ENCODE data around the gene ASPG.

Gene ASPG

DNA sequence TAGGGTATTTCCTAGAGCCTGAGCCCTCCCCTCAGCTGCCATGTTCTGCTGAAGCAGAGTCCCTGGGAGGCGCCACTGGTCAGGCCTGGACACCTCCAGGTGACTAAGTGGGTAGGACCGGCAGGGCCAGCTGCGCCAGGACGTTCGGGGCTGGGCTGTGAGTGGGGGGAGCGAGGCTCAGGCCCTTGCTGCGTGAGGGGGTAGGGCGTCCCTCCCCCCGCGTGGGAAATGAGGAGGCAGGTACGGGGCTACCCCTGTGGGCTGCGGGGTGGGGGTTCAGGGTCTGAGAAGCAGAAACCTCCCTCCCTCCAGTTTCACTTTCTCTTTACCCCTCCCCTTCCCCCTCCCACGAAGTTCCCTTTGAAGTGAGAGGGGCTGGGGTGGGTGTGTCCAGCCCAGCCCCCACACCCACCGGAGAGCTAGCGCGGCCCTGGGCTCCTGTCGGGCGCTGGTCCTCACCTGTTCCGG, 30.8 kb downstream of the ASPG start:
- POLR2A ChIA-PET: no interaction called here
- H3K9me3 ChIP-seq (ENCODE audit: control insufficient read depth, insufficient read depth, low read depth, low read length): no peaks in the 10 kb centered on the region
- H3K27ac ChIP-seq (ENCODE audit: extremely low read depth, low read depth, low read length): no peak overlapping the region
- CTCF ChIA-PET: interaction anchor here (0.7 kb wide), 1 partner anchor 499 kb away, joined by 4 read pairs; no protein-coding TSS in a partner anchor
- no peaks in the 10 kb centered on the region for H3K36me3 ChIP-seq (ENCODE audit: control insufficient read depth in 2 of 2, insufficient read depth in 1 of 2, low read length in 2 of 2)
- TF ChIP-seq ZNF600 (tag by site-specific recombination; IDR thresholded peaks at IDR 0.05): no peak
- TF ChIP-seq EGR2 (tag by site-specific recombination; IDR thresholded peaks at IDR 0.05; ENCODE audit: low read depth): 0 out of 2 replicates have a peak, but pooled peaks have one; percentile 13
- H3K4me1 ChIP-seq (ENCODE audit: control insufficient read depth, insufficient read depth, low read length): no peaks in the 10 kb centered on the region; the same call in 1 of the 2 replicates
- peak overlapping the region; percentile 30 for H3K4me3 ChIP-seq (ENCODE audit: low read depth, low read length)

DNA sequence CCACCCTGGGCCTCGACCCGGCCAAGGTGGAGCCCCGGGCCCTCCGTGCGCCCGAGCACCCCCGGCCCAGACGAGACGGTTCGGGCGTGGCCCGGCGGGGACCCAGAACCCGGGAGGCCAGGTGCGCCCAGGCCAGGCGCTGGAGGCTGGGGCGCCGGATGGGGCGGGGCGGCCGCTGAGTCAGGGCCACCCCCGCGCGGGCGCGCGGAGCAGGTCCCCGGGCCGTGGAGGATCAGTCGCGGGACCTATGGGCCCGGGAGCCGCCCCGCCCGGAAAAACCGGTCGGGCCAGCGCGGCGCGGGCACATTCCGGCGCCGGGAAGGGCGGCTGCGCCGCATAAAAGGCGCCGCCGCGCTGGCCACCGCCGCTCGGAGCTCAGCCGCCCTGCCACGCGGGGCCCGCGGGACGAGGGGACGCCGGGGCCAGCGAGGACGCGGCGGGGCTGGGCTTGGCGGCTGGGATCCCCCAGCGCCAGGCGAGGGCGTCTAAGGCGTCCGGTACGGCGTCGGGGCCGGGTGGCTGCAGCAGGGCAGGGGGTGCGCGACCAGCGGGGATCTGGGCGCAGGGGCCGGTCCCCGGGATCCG, 31.3 kb downstream of the ASPG start:
- H3K9me3 ChIP-seq (ENCODE audit: control insufficient read depth, insufficient read depth, low read depth, low read length): no peaks in the 10 kb centered on the region
- peak overlapping the region; percentile 30 for H3K4me3 ChIP-seq (ENCODE audit: low read depth, low read length)
- H3K4me1 ChIP-seq (ENCODE audit: control insufficient read depth, insufficient read depth, low read length): no peaks in the 10 kb centered on the region; the same call in 1 of the 2 replicates
- no peak for TF ChIP-seq OVOL3 (tag by site-specific recombination; IDR thresholded peaks at IDR 0.05)
- TF ChIP-seq, protein P1, sequence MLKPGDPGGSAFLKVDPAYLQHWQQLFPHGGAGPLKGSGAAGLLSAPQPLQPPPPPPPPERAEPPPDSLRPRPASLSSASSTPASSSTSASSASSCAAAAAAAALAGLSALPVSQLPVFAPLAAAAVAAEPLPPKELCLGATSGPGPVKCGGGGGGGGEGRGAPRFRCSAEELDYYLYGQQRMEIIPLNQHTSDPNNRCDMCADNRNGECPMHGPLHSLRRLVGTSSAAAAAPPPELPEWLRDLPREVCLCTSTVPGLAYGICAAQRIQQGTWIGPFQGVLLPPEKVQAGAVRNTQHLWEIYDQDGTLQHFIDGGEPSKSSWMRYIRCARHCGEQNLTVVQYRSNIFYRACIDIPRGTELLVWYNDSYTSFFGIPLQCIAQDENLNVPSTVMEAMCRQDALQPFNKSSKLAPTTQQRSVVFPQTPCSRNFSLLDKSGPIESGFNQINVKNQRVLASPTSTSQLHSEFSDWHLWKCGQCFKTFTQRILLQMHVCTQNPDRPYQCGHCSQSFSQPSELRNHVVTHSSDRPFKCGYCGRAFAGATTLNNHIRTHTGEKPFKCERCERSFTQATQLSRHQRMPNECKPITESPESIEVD (tag by site-specific recombination; IDR thresholded peaks at IDR 0.05): no peak
- CTCF ChIA-PET: interaction anchor here (0.7 kb wide), 1 partner anchor 499 kb away, joined by 4 read pairs; no protein-coding TSS in a partner anchor
- POLR2A ChIA-PET: no interaction called here
- no peak overlapping the region; the same call in 1 of the 2 replicates for H3K27ac ChIP-seq (ENCODE audit: extremely low read depth, low read depth, low read length)
- no peaks in the 10 kb centered on the region for H3K36me3 ChIP-seq (ENCODE audit: control insufficient read depth in 2 of 2, insufficient read depth in 1 of 2, low read length in 2 of 2)

DNA sequence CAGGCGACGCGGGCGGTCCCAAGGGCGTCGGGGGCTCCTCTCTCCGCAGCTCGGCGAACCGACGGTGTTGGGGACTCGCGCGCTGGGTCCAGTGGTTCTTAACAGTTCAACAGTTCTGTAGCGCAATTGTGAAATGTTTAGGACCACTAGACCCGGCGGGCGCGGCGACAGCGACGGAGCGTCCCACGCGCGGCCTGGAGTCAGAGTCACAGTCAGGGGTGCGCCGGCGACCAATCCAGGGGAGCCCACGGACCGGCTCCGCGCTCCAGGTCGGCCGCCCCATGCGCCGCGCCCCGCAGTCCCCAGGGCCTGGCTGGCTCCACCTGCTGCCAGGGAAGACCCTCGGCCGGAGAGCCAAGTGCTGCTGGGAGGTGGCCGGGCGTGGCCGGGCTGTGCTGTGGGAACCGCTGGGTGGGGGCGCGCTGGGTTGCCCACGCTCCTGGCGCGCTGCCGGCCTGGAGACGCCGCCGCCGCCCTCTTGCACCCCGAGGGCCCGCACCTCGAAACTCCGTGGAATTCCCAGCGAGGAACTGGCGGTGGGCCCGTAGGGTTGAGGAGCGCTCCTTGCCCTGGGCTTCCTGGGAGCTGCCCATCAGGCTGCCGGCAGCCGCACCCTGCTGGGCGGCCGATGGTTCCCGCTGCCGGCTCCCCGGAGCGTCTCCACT, 32.0 kb downstream of the ASPG start:
- H3K4me3 ChIP-seq (ENCODE audit: low read depth, low read length): no peak overlapping the region
- CTCF ChIA-PET: no interaction called here

DNA sequence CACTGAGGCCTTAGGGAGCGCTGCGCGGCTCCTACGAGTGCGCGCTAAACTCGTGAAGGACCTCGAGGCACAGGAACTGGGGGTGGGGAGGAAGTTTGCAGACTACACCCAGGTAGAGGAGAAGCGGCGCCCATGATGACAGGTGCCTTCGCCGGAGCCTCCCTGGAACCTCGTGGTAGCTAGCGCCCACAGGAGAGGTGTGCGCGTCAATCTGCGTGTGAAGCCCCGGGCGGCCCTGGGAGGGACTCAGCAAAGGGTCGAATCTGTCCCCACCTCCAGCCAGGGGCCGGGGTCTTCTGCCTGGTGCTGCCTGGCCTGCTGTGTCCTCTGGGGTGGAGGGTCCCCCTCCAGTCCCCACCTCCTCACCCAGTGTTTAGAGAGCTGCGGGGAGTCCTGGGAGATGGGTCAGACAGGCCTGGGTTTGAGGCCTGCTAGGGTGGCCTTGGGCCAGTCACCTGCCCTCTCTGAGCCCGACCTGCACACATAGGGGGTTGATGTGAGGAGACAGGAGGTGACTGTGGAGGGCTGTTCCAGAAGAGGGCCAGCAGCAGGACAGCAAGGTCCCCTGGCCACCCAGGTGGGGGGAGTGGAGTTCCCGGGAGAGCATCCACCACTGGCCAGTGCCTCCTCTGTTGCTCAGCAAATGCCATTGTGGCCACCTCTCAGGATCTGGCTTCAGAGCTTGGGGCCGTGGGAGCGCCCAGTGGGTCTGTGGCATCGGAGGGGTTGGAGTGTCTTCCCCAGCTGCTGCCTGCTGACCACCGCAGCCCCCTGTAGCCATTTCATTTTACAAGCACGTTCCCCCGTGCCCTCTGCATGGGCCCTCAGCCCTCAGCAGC, 32.7 kb downstream of the ASPG start:
- no peaks in the 10 kb centered on the region for H3K9me3 ChIP-seq (ENCODE audit: control insufficient read depth, insufficient read depth, low read depth, low read length)
- H3K36me3 ChIP-seq (ENCODE audit: control insufficient read depth in 2 of 2, insufficient read depth in 1 of 2, low read length in 2 of 2): no peaks in the 10 kb centered on the region
- H3K4me1 ChIP-seq (ENCODE audit: control insufficient read depth, insufficient read depth, low read length): no peaks in the 10 kb centered on the region; the same call in 1 of the 2 replicates
- POLR2A ChIA-PET: no interaction called here
- no peak overlapping the region for H3K4me3 ChIP-seq (ENCODE audit: low read depth, low read length)
- CTCF ChIA-PET: no interaction called here
- H3K27ac ChIP-seq (ENCODE audit: extremely low read depth, low read depth, low read length): no peak overlapping the region
- no peak for TF ChIP-seq ZNF37A (tag by site-specific recombination; IDR thresholded peaks at IDR 0.05)
- TF ChIP-seq, protein P2, sequence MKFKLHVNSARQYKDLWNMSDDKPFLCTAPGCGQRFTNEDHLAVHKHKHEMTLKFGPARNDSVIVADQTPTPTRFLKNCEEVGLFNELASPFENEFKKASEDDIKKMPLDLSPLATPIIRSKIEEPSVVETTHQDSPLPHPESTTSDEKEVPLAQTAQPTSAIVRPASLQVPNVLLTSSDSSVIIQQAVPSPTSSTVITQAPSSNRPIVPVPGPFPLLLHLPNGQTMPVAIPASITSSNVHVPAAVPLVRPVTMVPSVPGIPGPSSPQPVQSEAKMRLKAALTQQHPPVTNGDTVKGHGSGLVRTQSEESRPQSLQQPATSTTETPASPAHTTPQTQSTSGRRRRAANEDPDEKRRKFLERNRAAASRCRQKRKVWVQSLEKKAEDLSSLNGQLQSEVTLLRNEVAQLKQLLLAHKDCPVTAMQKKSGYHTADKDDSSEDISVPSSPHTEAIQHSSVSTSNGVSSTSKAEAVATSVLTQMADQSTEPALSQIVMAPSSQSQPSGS (tag by site-specific recombination; IDR thresholded peaks at IDR 0.05; ENCODE audit: low read depth): no peak
- TF ChIP-seq ZNF600 (tag by site-specific recombination; IDR thresholded peaks at IDR 0.05): no peak
- TF ChIP-seq, protein P1 (tag by site-specific recombination; IDR thresholded peaks at IDR 0.05): no peak
- TF ChIP-seq ZBTB1 (tag by site-specific recombination; IDR thresholded peaks at IDR 0.05): no peak
- TF ChIP-seq, protein P3, sequence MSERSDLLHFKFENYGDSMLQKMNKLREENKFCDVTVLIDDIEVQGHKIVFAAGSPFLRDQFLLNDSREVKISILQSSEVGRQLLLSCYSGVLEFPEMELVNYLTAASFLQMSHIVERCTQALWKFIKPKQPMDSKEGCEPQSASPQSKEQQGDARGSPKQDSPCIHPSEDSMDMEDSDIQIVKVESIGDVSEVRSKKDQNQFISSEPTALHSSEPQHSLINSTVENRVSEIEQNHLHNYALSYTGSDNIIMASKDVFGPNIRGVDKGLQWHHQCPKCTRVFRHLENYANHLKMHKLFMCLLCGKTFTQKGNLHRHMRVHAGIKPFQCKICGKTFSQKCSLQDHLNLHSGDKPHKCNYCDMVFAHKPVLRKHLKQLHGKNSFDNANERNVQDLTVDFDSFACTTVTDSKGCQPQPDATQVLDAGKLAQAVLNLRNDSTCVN (tag by site-specific recombination; optimal IDR thresholded peaks at IDR 0.05): no peak
- no peak for TF ChIP-seq OSR2 (tag by site-specific recombination; IDR thresholded peaks at IDR 0.05)

More for the DNA sequence above, 32.0 kb downstream of the ASPG start:
- Histone ChIP-seq H3K4me1 (ENCODE audit: control insufficient read depth, insufficient read depth, low read length) (no peaks in the 10 kb centered on the region; the same call in 1 of the 2 replicates), H3K9me3 (ENCODE audit: control insufficient read depth, insufficient read depth, low read depth, low read length) (no peaks in the 10 kb centered on the region), H3K27ac (ENCODE audit: extremely low read depth, low read depth, low read length) (no peak overlapping the region), H3K36me3 (ENCODE audit: control insufficient read depth in 2 of 2, insufficient read depth in 1 of 2, low read length in 2 of 2) (no peaks in the 10 kb centered on the region)
- POLR2A ChIA-PET: no interaction called here
- TF ChIP-seq ZNF610 (tag by site-specific recombination; IDR thresholded peaks at IDR 0.05; ENCODE audit: borderline replicate concordance) (no peak), ZBTB7A (tag by site-specific recombination; IDR thresholded peaks at IDR 0.05; ENCODE audit: low read depth) (no peak), ZNF658 (tag by site-specific recombination; IDR thresholded peaks at IDR 0.05) (no peak), GLIS2 (tag by site-specific recombination; IDR thresholded peaks at IDR 0.05) (no peak), YY2 (tag by site-specific recombination; IDR thresholded peaks at IDR 0.05) (no peak), ZNF138 (tag by site-specific recombination; IDR thresholded peaks at IDR 0.05; ENCODE audit: borderline replicate concordance) (no peak), ZNF561 (tag by site-specific recombination; IDR thresholded peaks at IDR 0.05; ENCODE audit: borderline replicate concordance) (no peak), BCL11B (tag by site-specific recombination; IDR thresholded peaks at IDR 0.05; ENCODE audit: low read depth) (no peak), SP7 (tag by site-specific recombination; IDR thresholded peaks at IDR 0.05) (no peak), ZNF776 (tag by site-specific recombination; IDR thresholded peaks at IDR 0.05; ENCODE audit: borderline replicate concordance) (no peak), ZNF501 (tag by site-specific recombination; IDR thresholded peaks at IDR 0.05) (no peak), ZNF335 (tag by site-specific recombination; conservative IDR thresholded peaks at IDR 0.05) (no peak)
- TF ChIP-seq, protein P4, sequence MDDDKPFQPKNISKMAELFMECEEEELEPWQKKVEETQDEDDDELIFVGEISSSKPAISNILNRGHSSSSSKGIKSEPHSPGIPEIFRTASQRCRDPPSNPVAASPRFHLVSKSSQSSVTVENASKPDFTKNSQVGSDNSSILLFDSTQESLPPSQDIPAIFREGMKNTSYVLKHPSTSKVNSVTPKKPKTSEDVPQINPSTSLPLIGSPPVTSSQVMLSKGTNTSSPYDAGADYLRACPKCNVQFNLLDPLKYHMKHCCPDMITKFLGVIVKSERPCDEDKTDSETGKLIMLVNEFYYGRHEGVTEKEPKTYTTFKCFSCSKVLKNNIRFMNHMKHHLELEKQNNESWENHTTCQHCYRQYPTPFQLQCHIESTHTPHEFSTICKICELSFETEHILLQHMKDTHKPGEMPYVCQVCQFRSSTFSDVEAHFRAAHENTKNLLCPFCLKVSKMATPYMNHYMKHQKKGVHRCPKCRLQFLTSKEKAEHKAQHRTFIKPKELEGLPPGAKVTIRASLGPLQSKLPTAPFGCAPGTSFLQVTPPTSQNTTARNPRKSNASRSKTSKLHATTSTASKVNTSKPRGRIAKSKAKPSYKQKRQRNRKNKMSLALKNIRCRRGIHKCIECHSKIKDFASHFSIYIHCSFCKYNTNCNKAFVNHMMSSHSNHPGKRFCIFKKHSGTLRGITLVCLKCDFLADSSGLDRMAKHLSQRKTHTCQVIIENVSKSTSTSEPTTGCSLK (tag by site-specific recombination; IDR thresholded peaks at IDR 0.05): no peak

Measured in HEK293 (cell line).